SJSA1 (cell line): ENCODE data around the gene FBXO9. TPM values are rescaled to one million over a fixed set of nuclear protein-coding genes. Genes with fewer than 3 reads are reported as not detected.
A peak's percentile ranks its signal among the peaks of the same experiment; 100 is the strongest.
"Not testable (repeated sequence)": the region's sequence is repeated elsewhere in the genome, so short reads cannot be mapped to it uniquely, and the experiment has no call there.

Experiments used
- DNase-seq, 2 experiments: peaks; one replicate each; pipeline ENCODE4 v3.0.0-alpha.2; 2015 to 2020; ENCODE audit warnings: low spot score in 2 of 2, low read depth in 1 of 2
- H3K27ac ChIP-seq: fragments of 250-450 bp; sonication (Bioruptor Pico); 2 replicates; pipeline ENCODE4 v1.5.1; 2020; ENCODE audit warnings: mild to moderate bottlenecking, moderate library complexity
- H3K27me3 ChIP-seq: fragments of 250-450 bp; sonication (Bioruptor Pico); replicated peaks from 2 replicates; pipeline ENCODE4 v1.5.1; 2020; ENCODE audit warnings: mild to moderate bottlenecking, moderate library complexity
- H3K36me3 ChIP-seq: fragments of 250-450 bp; sonication (Bioruptor Pico); 2 replicates; pipeline ENCODE4 v1.5.1; 2020; ENCODE audit warnings: mild to moderate bottlenecking
- H3K4me1 ChIP-seq: fragments of 250-450 bp; sonication (Bioruptor Pico); replicated peaks from 2 replicates; pipeline ENCODE4 v1.6.1; 2021; ENCODE audit warnings: mild to moderate bottlenecking
- H3K4me3 ChIP-seq: fragments of 250-450 bp; sonication (Bioruptor Pico); 2 replicates; pipeline ENCODE4 v1.5.1; 2020; ENCODE audit warnings: mild to moderate bottlenecking
- H3K9me3 ChIP-seq: fragments of 250-450 bp; sonication (Bioruptor Pico); replicated peaks from 2 replicates; pipeline ENCODE4 v1.5.1; 2020; ENCODE audit warnings: mild to moderate bottlenecking
- total RNA-seq: library from RNA; depleted of rRNA; stranded (reverse); fragments of >200 nt; shearing (Covaris generic); gene quantifications from 2 replicates; pipeline ENCODE4 v1.2.3, GENCODE V29; 2014

FBXO9 gene
- total RNA-seq, 1 experiment from 2014 or later = 39.6 TPM

GRCh38 chr6:53035549-53036213, 29.5 kb upstream of the FBXO9 start:
- no peaks in the 10 kb centered on the region for H3K9me3 ChIP-seq
- peak in 1 of 2 experiments; percentile 36 for DNase-seq
- no peak overlapping the region for H3K4me3 ChIP-seq
- H3K27me3 ChIP-seq = no peaks in the 10 kb centered on the region
- H3K27ac ChIP-seq = no peak overlapping the region
- H3K36me3 ChIP-seq = peaks cover 52% of the 10 kb centered on the region
- peaks cover 22% of the 10 kb centered on the region for H3K4me1 ChIP-seq

GRCh38 chr6:53038141-53038540, 27.1 kb upstream of the FBXO9 start:
- no peak overlapping the region for H3K27ac ChIP-seq
- no peak for DNase-seq
- peaks cover 45% of the 10 kb centered on the region for H3K4me1 ChIP-seq
- no peak overlapping the region for H3K4me3 ChIP-seq
- H3K27me3 ChIP-seq = no peaks in the 10 kb centered on the region
- H3K9me3 ChIP-seq = no peaks in the 10 kb centered on the region
- H3K36me3 ChIP-seq = peaks cover 39% of the 10 kb centered on the region

DNA sequence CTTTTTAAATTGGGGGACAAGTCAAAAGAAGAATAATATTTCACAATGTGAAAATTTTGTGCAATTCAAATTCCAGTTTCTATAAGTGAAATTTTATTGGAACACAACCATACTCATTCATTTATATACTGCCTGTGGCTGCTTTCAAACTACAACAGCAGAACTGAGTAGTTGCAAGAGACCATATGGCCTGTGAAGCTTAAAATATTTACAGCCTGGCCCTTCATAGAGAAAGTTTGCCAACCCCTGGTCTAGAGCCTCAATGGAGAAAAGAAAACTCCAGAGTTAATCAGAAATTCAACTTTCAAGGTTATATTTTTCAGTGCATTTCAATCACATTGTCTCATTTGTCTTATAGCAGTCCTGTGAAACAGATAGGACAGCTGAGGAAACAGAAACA, 26.6 kb upstream of the FBXO9 start:
- H3K9me3 ChIP-seq = no peaks in the 10 kb centered on the region
- H3K27me3 ChIP-seq = no peaks in the 10 kb centered on the region
- no peak overlapping the region for H3K4me3 ChIP-seq
- H3K4me1 ChIP-seq = peaks cover 46% of the 10 kb centered on the region
- H3K27ac ChIP-seq = no peak overlapping the region
- DNase-seq = no peak
- H3K36me3 ChIP-seq = peaks cover 36% of the 10 kb centered on the region

DNA sequence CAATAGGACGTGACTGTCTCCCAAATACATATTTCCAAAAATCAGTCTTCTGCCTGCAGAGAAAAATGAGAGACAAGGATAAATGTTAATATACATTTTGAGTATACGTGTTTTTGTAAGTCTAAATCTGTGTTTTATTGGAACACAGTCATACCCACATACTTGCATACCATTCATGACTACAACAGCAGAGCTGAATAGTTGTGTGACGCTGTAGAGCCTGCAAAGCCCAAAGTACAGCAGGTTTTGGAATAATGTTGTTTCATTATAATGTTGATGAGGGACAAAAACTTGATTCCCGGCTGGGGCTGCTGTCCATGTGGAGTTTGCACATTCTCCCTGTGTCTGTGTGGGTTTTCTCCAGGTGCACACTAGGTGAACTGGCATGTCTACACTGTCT, 23.8 kb upstream of the FBXO9 start:
- Histone ChIP-seq H3K4me1 (peaks cover 41% of the 10 kb centered on the region), H3K36me3 (peaks cover 16% of the 10 kb centered on the region), H3K4me3 (no peak overlapping the region), H3K9me3 (no peaks in the 10 kb centered on the region), H3K27ac (peak overlapping the region; percentile 74), H3K27me3 (no peaks in the 10 kb centered on the region)
- peak in 1 of 2 experiments; percentile 54 for DNase-seq

GRCh38 chr6:53042112-53042511, 23.1 kb upstream of the FBXO9 start:
- H3K27me3 ChIP-seq = no peaks in the 10 kb centered on the region
- H3K4me3 ChIP-seq = no peak overlapping the region
- H3K4me1 ChIP-seq = peaks cover 40% of the 10 kb centered on the region
- DNase-seq = peak in 1 of 2 experiments; percentile 88
- peaks cover 16% of the 10 kb centered on the region for H3K36me3 ChIP-seq
- peak overlapping the region; percentile 74 for H3K27ac ChIP-seq
- no peaks in the 10 kb centered on the region for H3K9me3 ChIP-seq

- DNase-seq = peak; percentile 62 to 63
- H3K4me3 ChIP-seq = no peak overlapping the region
- no peaks in the 10 kb centered on the region for H3K27me3 ChIP-seq
- H3K4me1 ChIP-seq = peaks cover 52% of the 10 kb centered on the region
- H3K36me3 ChIP-seq = peaks cover 16% of the 10 kb centered on the region
- peak overlapping the region; percentile 74 for H3K27ac ChIP-seq
- no peaks in the 10 kb centered on the region for H3K9me3 ChIP-seq
Observed at GRCh38 chr6:53043581-53043980, 21.6 kb upstream of the FBXO9 start.

DNA sequence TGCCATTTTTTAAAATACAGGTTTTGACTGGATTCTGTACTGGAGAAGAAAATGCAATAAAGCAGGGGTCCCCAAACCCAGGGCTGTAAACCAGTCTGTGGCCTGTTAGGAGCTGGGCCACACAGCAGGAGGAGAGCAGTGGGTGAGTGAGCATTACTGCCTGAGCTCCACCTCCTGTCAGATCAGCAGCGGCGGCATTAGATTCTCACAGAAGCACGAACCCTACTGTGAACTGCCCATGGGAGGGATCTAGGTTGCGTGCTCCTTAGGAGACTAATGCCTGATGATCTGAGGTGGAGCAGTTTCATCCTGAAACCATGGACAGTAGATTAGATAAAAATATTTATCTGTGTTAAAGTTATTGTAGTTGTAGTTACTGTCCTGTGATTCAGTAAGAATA, 21.1 kb upstream of the FBXO9 start:
- Histone ChIP-seq H3K27ac (peak overlapping the region; percentile 74), H3K4me1 (peaks cover 57% of the 10 kb centered on the region), H3K9me3 (no peaks in the 10 kb centered on the region), H3K27me3 (no peaks in the 10 kb centered on the region), H3K4me3 (no peak overlapping the region), H3K36me3 (peaks cover 16% of the 10 kb centered on the region)
- DNase-seq = peak; percentile 56 to 69

- Histone ChIP-seq H3K27ac (peak overlapping the region; percentile 74), H3K4me1 (peaks cover 61% of the 10 kb centered on the region), H3K4me3 (no peak overlapping the region), H3K9me3 (no peaks in the 10 kb centered on the region), H3K27me3 (no peaks in the 10 kb centered on the region), H3K36me3 (peaks cover 16% of the 10 kb centered on the region)
- DNase-seq = no peak
Observed at GRCh38 chr6:53044572-53044971, 20.6 kb upstream of the FBXO9 start.

- H3K4me3 ChIP-seq = no peak overlapping the region
- no peak overlapping the region for H3K27ac ChIP-seq
- no peaks in the 10 kb centered on the region for H3K9me3 ChIP-seq
- DNase-seq = no peak
- peaks cover 57% of the 10 kb centered on the region for H3K4me1 ChIP-seq
- peaks cover under 1% of the 10 kb centered on the region for H3K36me3 ChIP-seq
- H3K27me3 ChIP-seq = no peaks in the 10 kb centered on the region
Observed at GRCh38 chr6:53045891-53046673, 19.1 kb upstream of the FBXO9 start.

GRCh38 chr6:53048431-53049195, 16.6 kb upstream of the FBXO9 start:
- Histone ChIP-seq H3K27ac (peak overlapping the region; percentile 92), H3K27me3 (no peaks in the 10 kb centered on the region), H3K36me3 (peaks cover 9% of the 10 kb centered on the region; the same call in 1 of the 2 replicates), H3K4me1 (peaks cover 33% of the 10 kb centered on the region), H3K9me3 (no peaks in the 10 kb centered on the region), H3K4me3 (peak overlapping the region; percentile 20)
- DNase-seq = peak; percentile 45 to 84

DNA sequence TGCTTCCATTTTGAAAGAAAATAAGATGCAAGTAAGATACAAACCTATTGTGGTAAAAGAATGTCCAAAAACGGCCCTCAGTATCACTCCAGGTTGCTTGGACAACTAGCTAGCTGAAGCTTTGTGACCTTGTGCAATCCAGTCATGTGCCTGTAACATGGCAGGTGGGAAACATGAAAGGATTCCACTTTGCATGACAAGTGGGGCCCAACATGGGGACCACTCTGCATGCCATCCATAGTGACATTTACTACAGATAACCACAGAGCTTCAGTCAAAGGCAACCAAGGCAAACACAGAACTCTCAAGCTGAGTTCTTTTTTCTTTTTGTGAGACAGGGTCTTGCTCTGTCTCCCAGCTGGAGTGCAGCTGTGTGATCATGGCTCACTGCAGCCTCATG, 15.8 kb upstream of the FBXO9 start:
- Histone ChIP-seq H3K4me1 (peaks cover 25% of the 10 kb centered on the region), H3K4me3 (no peak overlapping the region), H3K36me3 (peaks cover 9% of the 10 kb centered on the region; the same call in 1 of the 2 replicates), H3K27me3 (no peaks in the 10 kb centered on the region), H3K27ac (peak overlapping the region; percentile 92), H3K9me3 (no peaks in the 10 kb centered on the region)
- no peak for DNase-seq

- Histone ChIP-seq H3K4me1 (peaks cover 28% of the 10 kb centered on the region), H3K36me3 (peaks cover 12% of the 10 kb centered on the region)
- not testable (repeated sequence) for H3K27me3 ChIP-seq, H3K4me3 ChIP-seq, H3K27ac ChIP-seq, DNase-seq, H3K9me3 ChIP-seq
Observed at GRCh38 chr6:53052152-53052551, 13.1 kb upstream of the FBXO9 start.

DNA sequence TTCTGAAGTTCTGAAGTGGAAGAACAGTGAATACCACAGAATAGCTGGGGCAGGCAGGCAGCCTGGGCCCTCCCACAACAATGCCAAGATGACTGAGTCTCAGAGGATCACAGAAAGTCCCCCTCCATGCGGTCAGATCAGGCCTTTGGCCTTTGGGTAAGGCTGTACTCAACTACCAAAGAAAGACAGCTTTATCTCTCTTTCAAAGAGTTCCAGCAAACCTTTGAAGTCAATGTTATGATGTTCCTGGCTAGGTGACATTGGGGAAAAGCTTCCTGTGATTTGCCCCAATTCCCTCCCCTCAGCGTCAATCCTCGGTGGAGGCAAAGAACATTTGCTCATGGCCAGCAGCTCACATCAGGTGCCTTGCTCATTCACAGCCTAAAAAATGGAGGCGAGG, 10.7 kb upstream of the FBXO9 start:
- no peak overlapping the region for H3K4me3 ChIP-seq
- H3K36me3 ChIP-seq = peaks cover 12% of the 10 kb centered on the region
- no peak for DNase-seq
- peaks cover 10% of the 10 kb centered on the region for H3K4me1 ChIP-seq
- no peaks in the 10 kb centered on the region for H3K27me3 ChIP-seq
- H3K9me3 ChIP-seq = no peaks in the 10 kb centered on the region
- no peak overlapping the region for H3K27ac ChIP-seq

DNA sequence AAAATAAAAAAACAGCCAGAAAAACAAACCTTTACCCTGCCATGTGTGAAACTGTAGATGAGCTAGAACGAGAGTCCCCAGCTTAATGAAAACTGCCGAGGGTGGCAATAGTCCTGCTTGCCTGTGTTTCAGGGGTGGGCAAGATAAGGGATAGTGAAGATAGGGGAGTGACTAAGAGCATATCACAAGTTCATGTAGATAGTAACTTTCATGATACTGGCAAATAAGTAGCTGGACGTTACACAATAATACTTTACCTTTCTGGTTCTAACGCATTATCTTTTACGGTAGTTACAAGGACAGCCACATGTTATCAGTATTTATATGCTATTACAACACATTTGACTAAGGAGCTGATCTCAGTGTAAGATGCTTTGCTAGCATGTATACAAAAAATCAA, 9.3 kb upstream of the FBXO9 start:
- H3K9me3 ChIP-seq = no peaks in the 10 kb centered on the region
- peaks cover 20% of the 10 kb centered on the region for H3K4me1 ChIP-seq
- no peak overlapping the region for H3K27ac ChIP-seq
- peaks cover 12% of the 10 kb centered on the region for H3K36me3 ChIP-seq
- H3K27me3 ChIP-seq = no peaks in the 10 kb centered on the region
- no peak overlapping the region for H3K4me3 ChIP-seq
- no peak for DNase-seq
